Transverse colon (tissue), 4 donors: ENCODE measurements around the gene GRIN2D. TPM values are rescaled to one million over a fixed set of nuclear protein-coding genes. Genes with fewer than 3 reads are reported as not detected.

Experiments
- DNase-seq: peaks from one replicate; pipeline ENCODE4 v3.0.0-alpha.2; 2019
- H3K27ac ChIP-seq, 4 donors: fragments of 200-600 bp; sonication (generic); 2 replicates each; pipeline ENCODE4 v1.5.1; 2016 to 2018; ENCODE audit warnings: inconsistent platforms in 4 of 4
- H3K27me3 ChIP-seq: fragments of 200-600 bp; sonication (generic); 2 replicates; pipeline ENCODE4 v1.5.1; 2017; ENCODE audit warnings: inconsistent platforms
- H3K36me3 ChIP-seq, 4 donors: fragments of 200-600 bp; sonication (generic); 2 replicates each; pipeline ENCODE4 v1.5.1; 2017 to 2019; ENCODE audit warnings: inconsistent platforms in 4 of 4
- H3K4me1 ChIP-seq, 4 donors: fragments of 200-600 bp; sonication (generic); 2 replicates each; pipeline ENCODE4 v1.5.1; 2017 to 2020; ENCODE audit warnings: inconsistent platforms in 4 of 4
- H3K4me3 ChIP-seq, 4 donors: fragments of 200-600 bp; sonication (generic); 1 replicate in 1 of 4; 2 replicates in 3 of 4; pipeline versions ENCODE4 v1.5.1 to v1.6.1; 2017 to 2019; ENCODE audit warnings: inconsistent platforms in 4 of 4
- H3K9me3 ChIP-seq, 2 donors: fragments of 200-600 bp; sonication (generic); 2 replicates each; pipeline ENCODE4 v1.5.1; 2017 to 2019; ENCODE audit warnings: inconsistent platforms in 2 of 2
- CTCF ChIP-seq, 5 experiments: fragments of 200-600 bp in 3 of 5; fragments of 450-650 bp in 2 of 5; sonication (generic) in 3 of 5; IDR thresholded peaks; 1 replicate in 2 of 5; 2 replicates in 3 of 5; pipeline ENCODE4 v1.5.1; 2016 to 2017; ENCODE audit warnings: antibody characterized with exemption in 5 of 5, inconsistent platforms in 3 of 5, mild to moderate bottlenecking in 2 of 5, moderate library complexity in 1 of 5
- EP300 ChIP-seq: sonication (generic); formaldehyde crosslinking; IDR thresholded peaks from one replicate; pipeline ENCODE4 v1.6.1; 2017; ENCODE audit warnings: antibody characterized with exemption, low read depth
- POLR2A ChIP-seq: fragments of 450-650 bp; IDR thresholded peaks from one replicate; pipeline ENCODE4 v1.6.1; 2016; ENCODE audit warnings: antibody characterized with exemption, mild to moderate bottlenecking, moderate library complexity
- POLR2AphosphoS5 ChIP-seq, 3 donors: sonication (generic); formaldehyde crosslinking; IDR thresholded peaks; one replicate each; pipeline ENCODE4 v1.6.1; 2016; ENCODE audit warnings: antibody characterized with exemption in 3 of 3
- WGBS, 2 donors: methylation state at CpG; one replicate each; pipeline ENCODE4 v1.1.5; 2018; ENCODE audit warnings: low coverage in 1 of 2; 5-methylcytosine and 5-hydroxymethylcytosine counted together
- in situ Hi-C, 4 donors: fragments of 200-750 bp; cut with MboI; loops; one replicate each; pipeline versions ENCODE4 v1.15.0 to v1.15.1; 2017; ENCODE audit warnings: low sequenced_read_pairs in 3 of 4, low pct_ligation_motif_present in 1 of 4, low pct_unique_long_range_greater_than_20kb in 1 of 4
- intact Hi-C: fragments of 100-400 bp; cut with DNase I; formaldehyde crosslinking; loops from one replicate; pipeline ENCODE4 v1.15.1; 2023; ENCODE audit warnings: low total_unique reads
- total RNA-seq, 4 donors: library from RNA; depleted of rRNA; stranded (reverse); fragments of >200 nt; gene quantifications; one replicate each; pipeline ENCODE4 v1.1.0, GENCODE V29; 2016

GRIN2D gene
- total RNA-seq, 4 donors from 2014 or later: 0.32 to 3.8 (median 0.41) TPM; not detected in 1

- Histone ChIP-seq H3K4me1 (no peaks in the 10 kb centered on the region), H3K27me3 (peaks cover under 1% of the 10 kb centered on the region)
Observed at GRCh38 chr19:48421548-48421947, 28.1 kb downstream of the GRIN2D start.

GRCh38 chr19:48424694-48425219 lies 31.3 kb downstream of the GRIN2D start:
- in situ Hi-C loops: no loop called here
- H3K27ac ChIP-seq: no peak overlapping the region
- DNase-seq: no peak

More at GRCh38 chr19:48421548-48421947, 28.1 kb downstream of the GRIN2D start:
- Histone ChIP-seq H3K36me3 (no peaks in the 10 kb centered on the region), H3K9me3 (no peaks in the 10 kb centered on the region), H3K27ac (no peak overlapping the region), H3K4me3 (no peak overlapping the region)
- DNase-seq: no peak
- no peak for TF ChIP-seq CTCF (IDR thresholded peaks at IDR 0.05)
- TF ChIP-seq POLR2A: no peak
- no peak for TF ChIP-seq POLR2AphosphoS5 (IDR thresholded peaks at IDR 0.05)
- no peak for TF ChIP-seq EP300
- 59% methylated on average over 14 of the region's 16 CpGs; no CpG with 5 or more reads in 1 of the 2 donors for WGBS, 2 donors
- in situ Hi-C loops (no loop called here), intact Hi-C loops (no loop called here)

GRCh38 chr19:48428670-48429069 lies 35.2 kb downstream of the GRIN2D start:
- Histone ChIP-seq H3K4me1 (no peaks in the 10 kb centered on the region), H3K4me3 (no peak overlapping the region), H3K27ac (no peak overlapping the region), H3K9me3 (no peaks in the 10 kb centered on the region), H3K27me3 (no peaks in the 10 kb centered on the region), H3K36me3 (no peaks in the 10 kb centered on the region)
- TF ChIP-seq EP300 (no peak), CTCF (IDR thresholded peaks at IDR 0.05) (no peak), POLR2A (no peak), POLR2AphosphoS5 (IDR thresholded peaks at IDR 0.05) (no peak)
- in situ Hi-C loops: no loop called here
- intact Hi-C loops: no loop called here
- DNase-seq: no peak
- 92% methylated on average over 1 of the region's 1 CpG; no CpG with 5 or more reads in 1 of the 2 donors for WGBS, 2 donors

More at GRCh38 chr19:48424694-48425219, 31.3 kb downstream of the GRIN2D start:
- intact Hi-C loops: no loop called here
- H3K4me1 ChIP-seq: no peaks in the 10 kb centered on the region
- H3K4me3 ChIP-seq: no peak overlapping the region
- no peaks in the 10 kb centered on the region for H3K27me3 ChIP-seq
- H3K9me3 ChIP-seq: no peaks in the 10 kb centered on the region
- no peaks in the 10 kb centered on the region for H3K36me3 ChIP-seq
- no peak for TF ChIP-seq POLR2A
- TF ChIP-seq POLR2AphosphoS5 (IDR thresholded peaks at IDR 0.05): no peak
- whole genome bisulfite sequencing, 2 donors: 27 to 43% methylated on average over 5 to 8 of the region's 8 CpGs

- Histone ChIP-seq H3K4me1 (no peaks in the 10 kb centered on the region), H3K36me3 (no peaks in the 10 kb centered on the region), H3K4me3 (no peak overlapping the region), H3K27me3 (peaks cover 11% of the 10 kb centered on the region), H3K27ac (no peak overlapping the region), H3K9me3 (no peaks in the 10 kb centered on the region)
- DNase-seq: no peak
- intact Hi-C loops (no loop called here), in situ Hi-C loops (no loop called here)
- TF ChIP-seq EP300: no peak
- no peak for TF ChIP-seq POLR2AphosphoS5 (IDR thresholded peaks at IDR 0.05)
- no peak for TF ChIP-seq CTCF (IDR thresholded peaks at IDR 0.05)
- TF ChIP-seq POLR2A: no peak
- 72 to 78% methylated on average over 3 to 8 of the region's 8 CpGs for whole genome bisulfite sequencing, 2 donors
Observed at GRCh38 chr19:48433337-48433736, 39.9 kb downstream of the GRIN2D start.

GRCh38 chr19:48436586-48436985 lies 43.1 kb downstream of the GRIN2D start:
- in situ Hi-C loops: no loop called here
- no peak for TF ChIP-seq POLR2A
- no peak for TF ChIP-seq CTCF (IDR thresholded peaks at IDR 0.05)
- TF ChIP-seq EP300: no peak
- no peak for TF ChIP-seq POLR2AphosphoS5 (IDR thresholded peaks at IDR 0.05)

More at GRCh38 chr19:48436586-48436985, 43.1 kb downstream of the GRIN2D start:
- WGBS, 2 donors: 78 to 79% methylated on average over 5 of the region's 5 CpGs
- peaks cover 25% of the 10 kb centered on the region for H3K27me3 ChIP-seq
- H3K27ac ChIP-seq: no peak overlapping the region
- H3K9me3 ChIP-seq: no peaks in the 10 kb centered on the region
- DNase-seq: no peak
- no peaks in the 10 kb centered on the region for H3K4me1 ChIP-seq
- H3K36me3 ChIP-seq: no peaks in the 10 kb centered on the region
- intact Hi-C loops: no loop called here
- no peak overlapping the region for H3K4me3 ChIP-seq
